IMR-90 (cell line): ENCODE measurements around the gene SUGCT.

ENCODE experiments used
- BHLHE40 ChIP-seq: fragments of 150-350 bp; IDR thresholded peaks from 2 replicates; pipeline ENCODE4 v1.6.1; 2016; ENCODE audit warnings: mild to moderate bottlenecking, low read depth, low read length
- CEBPB ChIP-seq: IDR thresholded peaks from 2 replicates; pipeline ENCODE4 v1.6.1; 2012; ENCODE audit warnings: low read depth, low read length, improper control_type of control experiment
- CTCF ChIP-seq: conservative IDR thresholded peaks from 2 replicates; pipeline ENCODE4 v1.5.1; 2012; ENCODE audit warnings: mild to moderate bottlenecking, low read depth, low read length, improper control_type of control experiment
- ELK1 ChIP-seq: fragments of 150-350 bp; IDR thresholded peaks from 2 replicates; pipeline ENCODE4 v1.6.1; 2016; ENCODE audit warnings: low read depth, mild to moderate bottlenecking, low read length, moderate library complexity, borderline replicate concordance
- FOS ChIP-seq: fragments of 150-350 bp; IDR thresholded peaks from 2 replicates; pipeline ENCODE4 v1.6.1; 2016; ENCODE audit warnings: low read depth, low read length
- MAFK ChIP-seq: IDR thresholded peaks from 2 replicates; pipeline ENCODE4 v1.6.1; 2012; ENCODE audit warnings: low read depth, low read length, improper control_type of control experiment
- MAZ ChIP-seq: IDR thresholded peaks from 2 replicates; pipeline ENCODE4 v1.6.1; 2012; ENCODE audit warnings: low read depth, mild to moderate bottlenecking, low read length, improper control_type of control experiment, moderate library complexity, borderline replicate concordance
- POLR2A ChIP-seq: IDR thresholded peaks from 2 replicates; pipeline ENCODE4 v1.6.1; 2012; ENCODE audit warnings: mild to moderate bottlenecking, low read depth, low read length
- RAD21 ChIP-seq: IDR thresholded peaks from 2 replicates; pipeline ENCODE4 v1.6.1; 2012; ENCODE audit warnings: low read length, improper control_type of control experiment
- RFX5 ChIP-seq: IDR thresholded peaks from 2 replicates; pipeline ENCODE4 v1.8.0; 2012; ENCODE audit warnings: low read depth, mild to moderate bottlenecking, low read length, moderate library complexity
- USF2 ChIP-seq: fragments of 150-350 bp; IDR thresholded peaks from 2 replicates; pipeline ENCODE4 v1.6.1; 2017; ENCODE audit warnings: mild to moderate bottlenecking, antibody characterized with exemption, low read length, low read depth

GRCh38 chr7:40421433-40421832 lies 286.6 kb downstream of the SUGCT start:
- no peak for TF ChIP-seq CTCF
- no peak for TF ChIP-seq BHLHE40
- no peak for TF ChIP-seq POLR2A
- no peak for TF ChIP-seq CEBPB
- TF ChIP-seq USF2, result no peak
- TF ChIP-seq RAD21, result no peak
- TF ChIP-seq FOS, result no peak
- no peak for TF ChIP-seq ELK1
- no peak for TF ChIP-seq MAFK
- TF ChIP-seq MAZ, result no peak
- TF ChIP-seq RFX5, result no peak
